HepG2 (cell line): ENCODE results near the gene PLXND1. TPM values are rescaled to one million over a fixed set of nuclear protein-coding genes. Genes with fewer than 3 reads are reported as not detected.

Experiments used
- DPF2 ChIP-seq: sonication (generic); formaldehyde crosslinking; IDR thresholded peaks from 2 replicates; pipeline ENCODE4 v1.4.0; 2020; ENCODE audit warnings: mild to moderate bottlenecking, low read depth, missing genetic modification reagents, borderline replicate concordance
- E2F2 ChIP-seq: sonication (generic); formaldehyde crosslinking; IDR thresholded peaks from 2 replicates; pipeline ENCODE4 v1.4.0; 2020; ENCODE audit warnings: missing genetic modification reagents, borderline replicate concordance
- FOXA3 ChIP-seq: IDR thresholded peaks from 2 replicates; pipeline ENCODE4 v1.6.1; 2016; ENCODE audit warnings: missing genetic modification reagents, missing compliant biosample characterization
- HNF1B ChIP-seq: sonication (generic); formaldehyde crosslinking; IDR thresholded peaks from 2 replicates; pipeline ENCODE4 v1.5.1; 2020; ENCODE audit warnings: mild to moderate bottlenecking, moderate library complexity, missing genetic modification reagents
- MED13 ChIP-seq: sonication (generic); formaldehyde crosslinking; IDR thresholded peaks from 2 replicates; pipeline ENCODE4 v1.5.0; 2020; ENCODE audit warnings: missing genetic modification reagents
- NFKB2 ChIP-seq: sonication (generic); formaldehyde crosslinking; IDR thresholded peaks from 2 replicates; pipeline ENCODE4 v1.4.0; 2020; ENCODE audit warnings: missing genetic modification reagents, borderline replicate concordance
- POLR2AphosphoS2 ChIP-seq: IDR thresholded peaks from 2 replicates; pipeline ENCODE4 v1.6.1; 2011; ENCODE audit warnings: low read depth, low read length, improper control_type of control experiment
- RNF2 ChIP-seq: fragments of 450-650 bp; conservative IDR thresholded peaks from 2 replicates; pipeline ENCODE4 v1.6.1; 2016; ENCODE audit warnings: low read depth
- SCMH1 ChIP-seq: sonication (generic); formaldehyde crosslinking; IDR thresholded peaks from 2 replicates; pipeline ENCODE4 v1.9.0; 2021; ENCODE audit warnings: missing genetic modification reagents, mild to moderate bottlenecking, borderline replicate concordance
- SKIL ChIP-seq: sonication (generic); formaldehyde crosslinking; IDR thresholded peaks from 2 replicates; pipeline ENCODE4 v1.8.0; 2022; ENCODE audit warnings: missing genetic modification reagents, mild to moderate bottlenecking, moderate library complexity, borderline replicate concordance
- SMAD1 ChIP-seq: sonication (generic); formaldehyde crosslinking; IDR thresholded peaks from 2 replicates; pipeline ENCODE4 v1.4.0; 2020; ENCODE audit warnings: missing genetic modification reagents, low read depth, mild to moderate bottlenecking, borderline replicate concordance
- USF2 ChIP-seq, 2 experiments: sonication (generic) in 1 of 2; formaldehyde crosslinking in 1 of 2; IDR thresholded peaks; 2 replicates each; pipeline versions ENCODE4 v1.5.1 to v1.6.1; 2011 to 2020; ENCODE audit warnings: borderline replicate concordance in 1 of 2, low read depth in 1 of 2, low read length in 1 of 2, mild to moderate bottlenecking in 1 of 2, missing genetic modification reagents in 1 of 2, moderate library complexity in 1 of 2
- ZBTB21 ChIP-seq: sonication (generic); formaldehyde crosslinking; IDR thresholded peaks from 2 replicates; pipeline ENCODE4 v1.4.0; 2020; ENCODE audit warnings: missing genetic modification reagents
- ZBTB38 ChIP-seq: sonication (generic); formaldehyde crosslinking; IDR thresholded peaks from 2 replicates; pipeline ENCODE4 v1.5.1; 2020; ENCODE audit warnings: mild to moderate bottlenecking, missing genetic modification reagents
- ZNF17 ChIP-seq: sonication (generic); formaldehyde crosslinking; IDR thresholded peaks from 2 replicates; pipeline ENCODE4 v1.5.0; 2020; ENCODE audit warnings: mild to moderate bottlenecking, missing genetic modification reagents
- ZNF33B ChIP-seq: sonication (generic); formaldehyde crosslinking; IDR thresholded peaks from 2 replicates; pipeline ENCODE4 v1.5.1; 2020; ENCODE audit warnings: mild to moderate bottlenecking, missing genetic modification reagents
- ZNF563 ChIP-seq: sonication (generic); formaldehyde crosslinking; IDR thresholded peaks from 2 replicates; pipeline ENCODE4 v1.8.0; 2022; ENCODE audit warnings: mild to moderate bottlenecking, moderate library complexity, missing genetic modification reagents
- ZNF598 ChIP-seq: sonication (generic); formaldehyde crosslinking; IDR thresholded peaks from 2 replicates; pipeline ENCODE4 v1.5.1; 2020; ENCODE audit warnings: mild to moderate bottlenecking, missing genetic modification reagents, borderline replicate concordance
- ZNF75D ChIP-seq: sonication (generic); formaldehyde crosslinking; IDR thresholded peaks from 2 replicates; pipeline ENCODE4 v1.8.1; 2023; ENCODE audit warnings: missing genetic modification reagents, mild to moderate bottlenecking, borderline replicate concordance
- polyA plus RNA-seq, 8 experiments: library from polyadenylated mRNA; depleted of rRNA in 3 of 8; stranded (reverse) in 7 of 8; unstranded in 1 of 8; fragments of >200 nt; fragmentation: Illumina TruSeq in 4 of 8; extraction: Trizol in 4 of 8; gene quantifications; 2 replicates each; pipeline versions ENCODE4 v1.2.1 to v1.2.3, GENCODE V29; 2011 to 2016; ENCODE audit warnings: low read depth in 4 of 8, missing spikeins in 1 of 8, mixed read lengths in 1 of 8; ENCODE audit not compliant: insufficient read depth in 1 of 8
- total RNA-seq, 5 experiments: library from RNA; depleted of rRNA; stranded (reverse); fragments of >200 nt; fragmentation: Illumina TruSeq; extraction: Trizol; gene quantifications; 2 replicates each; pipeline ENCODE4 v1.2.3, GENCODE V29; 2016; ENCODE audit warnings: low read depth in 1 of 5

PLXND1 gene
- total and polyA plus RNA-seq, 2 of the 13 experiments (the other 11 are each of a cell fraction or from before 2014, with no cell fraction given) = 15.9 to 42.0 TPM

GRCh38 chr3:129627350-129628168 lies 21.1 kb upstream of the PLXND1 start (continued):
- no peak for TF ChIP-seq USF2 (IDR thresholded peaks at IDR 0.05; ENCODE audit: low read depth, low read length)
- no peak for TF ChIP-seq USF2 (CRISPR knock-in tag; IDR thresholded peaks at IDR 0.05; ENCODE audit: borderline replicate concordance)
- TF ChIP-seq POLR2AphosphoS2 = no peak
- no peak for TF ChIP-seq ZNF75D (CRISPR knock-in tag)
- TF ChIP-seq E2F2 (CRISPR knock-in tag) = no peak
- TF ChIP-seq ZNF598 (CRISPR knock-in tag) = 0 out of 2 replicates have a peak, but pooled peaks have one; percentile 58
- no peak for TF ChIP-seq ZBTB21 (CRISPR knock-in tag)
- TF ChIP-seq FOXA3 (CRISPR knock-in tag) = no peak
- TF ChIP-seq RNF2 = no peak
- TF ChIP-seq NFKB2 (CRISPR knock-in tag) = no peak
- TF ChIP-seq ZNF33B (CRISPR knock-in tag) = no peak
- TF ChIP-seq ZBTB38 (CRISPR knock-in tag) = no peak
- TF ChIP-seq ZNF17 (CRISPR knock-in tag) = no peak
- TF ChIP-seq MED13 (CRISPR knock-in tag) = no peak
- no peak for TF ChIP-seq SMAD1 (CRISPR knock-in tag)
- TF ChIP-seq HNF1B (CRISPR knock-in tag) = 0 out of 2 replicates have a peak, but pooled peaks have one; percentile 2
- no peak for TF ChIP-seq SCMH1 (CRISPR knock-in tag)
- no peak for TF ChIP-seq DPF2 (CRISPR knock-in tag)
- 0 out of 2 replicates have a peak, but pooled peaks have one; percentile 23 for TF ChIP-seq ZNF563 (CRISPR knock-in tag)
- TF ChIP-seq SKIL (CRISPR knock-in tag) = no peak
